NB4 (cell line): ENCODE measurements around the gene PPP4R4.

Experiments
- CTCF ChIP-seq: IDR thresholded peaks from one replicate; pipeline ENCODE4 v1.5.1; 2012; ENCODE audit warnings: low read depth, low read length
- POLR2A ChIP-seq: IDR thresholded peaks from 2 replicates; pipeline ENCODE4 v1.6.1; 2011; ENCODE audit warnings: mild to moderate bottlenecking; ENCODE audit not compliant: insufficient read length; ENCODE audit errors: extremely low read depth

- TF ChIP-seq CTCF, result no peak
- no peak for TF ChIP-seq POLR2A
Observed at GRCh38 chr14:94165744-94166143, 8.4 kb upstream of the PPP4R4 start.
